D721Med (cell line): ENCODE measurements around the gene DAZAP2.
"Not testable (repeated sequence)": the region's sequence is repeated elsewhere in the genome, so short reads cannot be mapped to it uniquely, and the experiment has no call there.

Experiments used
- DNase-seq: peaks from one replicate; pipeline ENCODE4 v3.0.0; 2011; ENCODE audit warnings: low spot score; ENCODE audit not compliant: insufficient read length
- FAIRE-seq: peaks from 2 replicates; lab custom pipeline; 2011; peaks lifted over from hg19 to GRCh38; lab: Jason Lieb, UNC
- CTCF ChIP-seq: IDR thresholded peaks from 2 replicates; pipeline ENCODE4 v1.5.1; 2012; ENCODE audit warnings: mild to moderate bottlenecking, control low read depth; ENCODE audit not compliant: insufficient read depth; ENCODE audit errors: missing control alignments

DAZAP2 gene

GRCh38 chr12:51225234-51225633, 13.4 kb upstream of the DAZAP2 start:
- DNase-seq (no peak), FAIRE-seq (no peak)
- TF ChIP-seq CTCF: no peak

GRCh38 chr12:51225771-51226170, 12.9 kb upstream of the DAZAP2 start:
- no peak for DNase-seq
- FAIRE-seq: no peak
- no peak for TF ChIP-seq CTCF

GRCh38 chr12:51227112-51227511, 11.5 kb upstream of the DAZAP2 start:
- not testable (repeated sequence) for DNase-seq, FAIRE-seq

GRCh38 chr12:51227962-51228361, 10.7 kb upstream of the DAZAP2 start:
- no peak for DNase-seq
- no peak for TF ChIP-seq CTCF
- no peak for FAIRE-seq

- no peak for DNase-seq
- FAIRE-seq: no peak
- TF ChIP-seq CTCF: no peak
Observed at GRCh38 chr12:51229116-51229809, 9.4 kb upstream of the DAZAP2 start.

GRCh38 chr12:51232642-51233041, 6.0 kb upstream of the DAZAP2 start:
- DNase-seq (no peak), FAIRE-seq (no peak)
- TF ChIP-seq CTCF: no peak

- FAIRE-seq: no peak
- no peak for DNase-seq
- no peak for TF ChIP-seq CTCF
Observed at GRCh38 chr12:51234530-51234929, 4.1 kb upstream of the DAZAP2 start.
